Measurements from ENCODE around the gene MEGF11.

The MEGF11 gene

GRCh38 chr15:65918945-65919344, 334.6 kb downstream of the MEGF11 start:
- peak; percentile 49 for FAIRE-seq
- DNase-seq (ENCODE audit: extremely low spot score, insufficient read length, low read depth): no peak

GRCh38 chr15:65918357-65918920, 335.1 kb downstream of the MEGF11 start:
- FAIRE-seq (peak; percentile 65), DNase-seq (ENCODE audit: extremely low spot score, insufficient read length, low read depth) (no peak)

- FAIRE-seq: no peak
- no peak for DNase-seq (ENCODE audit: extremely low spot score, insufficient read length, low read depth)
These were observed 335.6 kb downstream of the MEGF11 start for GRCh38 chr15:65917936-65918335.

GRCh38 chr15:65917407-65917756, 336.2 kb downstream of the MEGF11 start:
- FAIRE-seq: no peak
- DNase-seq (ENCODE audit: extremely low spot score, insufficient read length, low read depth): no peak

- peak; percentile 92 for FAIRE-seq
- peak; percentile 58 for DNase-seq (ENCODE audit: extremely low spot score, insufficient read length, low read depth)
These were observed 336.7 kb downstream of the MEGF11 start for GRCh38 chr15:65916664-65917406.

- FAIRE-seq: no peak
- no peak for DNase-seq (ENCODE audit: extremely low spot score, insufficient read length, low read depth)
These were observed 337.4 kb downstream of the MEGF11 start for GRCh38 chr15:65916041-65916663.

GRCh38 chr15:65914981-65915925, 338.3 kb downstream of the MEGF11 start:
- FAIRE-seq (no peak), DNase-seq (ENCODE audit: extremely low spot score, insufficient read length, low read depth) (no peak)

- no peak for DNase-seq (ENCODE audit: extremely low spot score, insufficient read length, low read depth)
These were observed 339.2 kb downstream of the MEGF11 start for GRCh38 chr15:65914386-65914785.

GRCh38 chr15:65913631-65914199, 339.8 kb downstream of the MEGF11 start:
- DNase-seq (ENCODE audit: extremely low spot score, insufficient read length, low read depth) (no peak), FAIRE-seq (no peak)

More at GRCh38 chr15:65914386-65914785, 339.2 kb downstream of the MEGF11 start:
- FAIRE-seq: no peak

GRCh38 chr15:65912235-65912634, 341.3 kb downstream of the MEGF11 start:
- DNase-seq (ENCODE audit: extremely low spot score, insufficient read length, low read depth) (no peak), FAIRE-seq (no peak)

GRCh38 chr15:65910341-65910740, 343.2 kb downstream of the MEGF11 start:
- no peak for DNase-seq (ENCODE audit: extremely low spot score, insufficient read length, low read depth)
- FAIRE-seq: no peak

GRCh38 chr15:65909831-65910230, 343.7 kb downstream of the MEGF11 start:
- FAIRE-seq: no peak

GRCh38 chr15:65908876-65909275, 344.7 kb downstream of the MEGF11 start:
- DNase-seq (ENCODE audit: extremely low spot score, insufficient read length, low read depth): no peak
- FAIRE-seq: no peak

More at GRCh38 chr15:65909831-65910230, 343.7 kb downstream of the MEGF11 start:
- no peak for DNase-seq (ENCODE audit: extremely low spot score, insufficient read length, low read depth)

- no peak for DNase-seq (ENCODE audit: extremely low spot score, insufficient read length, low read depth)
- FAIRE-seq: no peak
These were observed 345.9 kb downstream of the MEGF11 start for GRCh38 chr15:65907661-65908060.

- no peak for DNase-seq (ENCODE audit: extremely low spot score, insufficient read length, low read depth)
- no peak for FAIRE-seq
These were observed 347.2 kb downstream of the MEGF11 start for GRCh38 chr15:65906396-65906795.

GRCh38 chr15:65904301-65904700, 349.2 kb downstream of the MEGF11 start:
- DNase-seq (ENCODE audit: extremely low spot score, insufficient read length, low read depth) (no peak), FAIRE-seq (no peak)

GRCh38 chr15:65903296-65904073, 350.1 kb downstream of the MEGF11 start:
- no peak for DNase-seq (ENCODE audit: extremely low spot score, insufficient read length, low read depth)
- no peak for FAIRE-seq

- peak; percentile 94 for FAIRE-seq
- no peak for DNase-seq (ENCODE audit: extremely low spot score, insufficient read length, low read depth)
These were observed 351.2 kb downstream of the MEGF11 start for GRCh38 chr15:65902373-65902772.

- DNase-seq (ENCODE audit: extremely low spot score, insufficient read length, low read depth) (no peak), FAIRE-seq (peak; percentile 29)
These were observed 351.7 kb downstream of the MEGF11 start for GRCh38 chr15:65901836-65902235.

All from GM18507 (cell line).